GM23338 (cell line): ENCODE measurements around the gene BAD. TPM values are rescaled to one million over a fixed set of nuclear protein-coding genes. Genes with fewer than 3 reads are reported as not detected.

ENCODE experiments used
- ATAC-seq: fragments of 200-7000 bp; cut with Tn5 transposase; 3 replicates; pipeline ENCODE4 v1.9.1; 2020
- DNase-seq: peaks from one replicate; pipeline ENCODE4 v3.0.0-alpha.2; 2015; ENCODE audit warnings: low spot score
- H2AFZ ChIP-seq: fragments of 200-600 bp; sonication (generic); 2 replicates; pipeline ENCODE4 v1.8.0; 2016; ENCODE audit warnings: antibody characterized with exemption, mild to moderate bottlenecking, moderate library complexity
- H3F3A ChIP-seq: fragments of 200-600 bp; sonication (generic); replicated peaks from 2 replicates; pipeline ENCODE4 v1.8.0; 2017; ENCODE audit warnings: antibody characterized with exemption, mixed run types, low read depth
- H3K27ac ChIP-seq: fragments of 200-600 bp; sonication (generic); 2 replicates; pipeline ENCODE4 v1.6.1; 2016; ENCODE audit warnings: low read depth
- H3K27me3 ChIP-seq: fragments of 200-600 bp; sonication (generic); 2 replicates; pipeline ENCODE4 v1.8.0; 2016; ENCODE audit warnings: mild to moderate bottlenecking, mixed run types, moderate library complexity; ENCODE audit not compliant: insufficient read depth
- H3K36me3 ChIP-seq: fragments of 200-600 bp; sonication (generic); 2 replicates; pipeline ENCODE4 v1.8.0; 2016; ENCODE audit warnings: mild to moderate bottlenecking; ENCODE audit not compliant: insufficient read depth
- H3K4me1 ChIP-seq: fragments of 200-600 bp; sonication (generic); 2 replicates; pipeline ENCODE4 v1.8.0; 2016; ENCODE audit warnings: mild to moderate bottlenecking, moderate library complexity; ENCODE audit not compliant: insufficient read depth
- H3K4me2 ChIP-seq: fragments of 200-600 bp; sonication (generic); 2 replicates; pipeline ENCODE4 v1.7.1; 2017; ENCODE audit warnings: mixed run types
- H3K4me3 ChIP-seq: fragments of 200-600 bp; sonication (generic); 2 replicates; pipeline ENCODE4 v1.6.1; 2016; ENCODE audit warnings: mixed run types
- H3K79me2 ChIP-seq: fragments of 200-600 bp; sonication (generic); replicated peaks from 2 replicates; pipeline ENCODE4 v1.8.0; 2017; ENCODE audit warnings: mild to moderate bottlenecking; ENCODE audit not compliant: insufficient read depth
- H3K9me2 ChIP-seq: fragments of 200-600 bp; sonication (generic); 2 replicates; pipeline ENCODE4 v1.8.0; 2017; ENCODE audit not compliant: insufficient read depth
- H4K20me1 ChIP-seq: fragments of 200-600 bp; sonication (generic); replicated peaks from 2 replicates; pipeline ENCODE4 v1.8.0; 2017; ENCODE audit warnings: mild to moderate bottlenecking; ENCODE audit not compliant: insufficient read depth
- H3K27ac Mint-ChIP-seq: 2 replicates; pipeline ENCODE4 v1.8.0; 2020; ENCODE audit warnings: inconsistent platforms, mild to moderate bottlenecking, moderate library complexity, mixed read lengths
- H3K27me3 Mint-ChIP-seq: 3 replicates; pipeline ENCODE4 v1.8.0; 2022; ENCODE audit warnings: low read depth, mild to moderate bottlenecking, moderate library complexity, mixed read lengths, inconsistent platforms; ENCODE audit not compliant: insufficient read depth, poor library complexity
- H3K36me3 Mint-ChIP-seq: 3 replicates; pipeline ENCODE4 v1.8.0; 2021; ENCODE audit warnings: low read depth, mild to moderate bottlenecking, inconsistent platforms, moderate library complexity, mixed read lengths
- H3K4me1 Mint-ChIP-seq: 3 replicates; pipeline ENCODE4 v1.8.0; 2020; ENCODE audit warnings: mild to moderate bottlenecking, inconsistent platforms, mixed read lengths
- H3K4me3 Mint-ChIP-seq: 3 replicates; pipeline ENCODE4 v1.8.0; 2021; ENCODE audit warnings: moderate library complexity, mild to moderate bottlenecking, inconsistent platforms, mixed read lengths
- H3K9me3 Mint-ChIP-seq: 3 replicates; pipeline ENCODE4 v1.8.0; 2020; ENCODE audit warnings: moderate library complexity, mild to moderate bottlenecking, inconsistent platforms, mixed read lengths
- CREB1 ChIP-seq: fragments of 250-450 bp; sonication (Bioruptor Pico); IDR thresholded peaks from 2 replicates; pipeline ENCODE4 v1.5.0; 2020; ENCODE audit warnings: low read depth, mild to moderate bottlenecking, moderate library complexity
- CTCF ChIP-seq, 2 experiments: fragments of 200-600 bp in 1 of 2; sonication (generic) in 1 of 2; conservative IDR thresholded peaks; 2 replicates each; pipeline versions ENCODE4 v1.5.1 to v1.6.1; 2016 to 2017; ENCODE audit warnings: antibody characterized with exemption in 2 of 2, low read depth in 2 of 2, mild to moderate bottlenecking in 2 of 2, moderate library complexity in 1 of 2
- EZH2 ChIP-seq: fragments of 200-600 bp; sonication (generic); IDR thresholded peaks from one replicate; pipeline ENCODE4 v1.8.0; 2017; ENCODE audit warnings: antibody characterized with exemption, mild to moderate bottlenecking, low read depth; ENCODE audit not compliant: unreplicated experiment
- EZH2phosphoT487 ChIP-seq: fragments of 200-600 bp; sonication (generic); IDR thresholded peaks from one replicate; pipeline ENCODE4 v1.8.1; 2018; ENCODE audit warnings: antibody characterized with exemption; ENCODE audit not compliant: unreplicated experiment
- JUNB ChIP-seq: IDR thresholded peaks from one replicate; pipeline ENCODE4 v1.6.1; 2016; ENCODE audit warnings: antibody characterized with exemption; ENCODE audit not compliant: unreplicated experiment
- NANOG ChIP-seq: IDR thresholded peaks from 2 replicates; pipeline ENCODE4 v1.6.1; 2016; ENCODE audit warnings: antibody characterized with exemption, borderline replicate concordance
- POLR2AphosphoS5 ChIP-seq: IDR thresholded peaks from 2 replicates; pipeline ENCODE4 v1.6.1; 2016; ENCODE audit warnings: antibody characterized with exemption, low read depth
- REST ChIP-seq: IDR thresholded peaks from one replicate; pipeline ENCODE4 v1.6.1; 2018; ENCODE audit warnings: antibody characterized with exemption; ENCODE audit not compliant: unreplicated experiment
- STAT1 ChIP-seq: IDR thresholded peaks from one replicate; pipeline ENCODE4 v1.6.1; 2016; ENCODE audit warnings: antibody characterized with exemption; ENCODE audit not compliant: unreplicated experiment
- ZNF114 ChIP-seq: fragments of 250-450 bp; sonication (Bioruptor Pico); IDR thresholded peaks from 2 replicates; pipeline ENCODE4 v1.5.0; 2020; ENCODE audit warnings: mild to moderate bottlenecking, moderate library complexity
- ZNF331 ChIP-seq: fragments of 250-450 bp; sonication (Bioruptor Pico); IDR thresholded peaks from 2 replicates; pipeline ENCODE4 v1.5.0; 2020; ENCODE audit warnings: low read depth, mild to moderate bottlenecking, moderate library complexity
- polyA plus RNA-seq: library from polyadenylated mRNA; unstranded; fragments of >200 nt; fragmentation: Nextera tagmentation; extraction: Ambion mirVana; gene quantifications from 2 replicates; pipeline ENCODE4 v1.2.1, GENCODE V29; 2016
- total RNA-seq: library from RNA; depleted of rRNA; stranded (reverse); fragments of >200 nt; shearing (Covaris generic); gene quantifications from 2 replicates; pipeline ENCODE4 v1.2.3, GENCODE V29; 2014
- TF ChIP-seq, protein P1 (sequence below): fragments of 250-450 bp; sonication (Bioruptor Pico); IDR thresholded peaks from 2 replicates; pipeline ENCODE4 v1.5.0; 2020; ENCODE audit warnings: mild to moderate bottlenecking, moderate library complexity
- TF ChIP-seq, protein P2 (sequence below): IDR thresholded peaks from 2 replicates; pipeline ENCODE4 v1.6.1; 2016; ENCODE audit warnings: antibody characterized with exemption

The BAD gene
- total and polyA plus RNA-seq, 2 experiments from 2014 or later, result 46.3 to 46.4 TPM

- no peak overlapping the region for H3K27ac Mint-ChIP-seq
- H3K9me3 Mint-ChIP-seq, result no peaks in the 10 kb centered on the region; the same call in 1 of the 3 replicates
- H3K4me3 ChIP-seq, result peak overlapping the region; percentile 95; the same call in 1 of the 2 replicates
- no peak overlapping the region for H3K27ac ChIP-seq
- no peak overlapping the region for H2AFZ ChIP-seq
- H3K27me3 Mint-ChIP-seq, result peaks cover 40% of the 10 kb centered on the region
- no peaks in the 10 kb centered on the region for H3K79me2 ChIP-seq
- H3F3A ChIP-seq, result peaks cover 13% of the 10 kb centered on the region; the same call in 1 of the 2 replicates
- no peak for DNase-seq
- no peak for ATAC-seq
- H3K9me2 ChIP-seq, result no peaks in the 10 kb centered on the region
- peak overlapping the region; percentile 65 for H3K4me3 Mint-ChIP-seq
- TF ChIP-seq, protein P1, sequence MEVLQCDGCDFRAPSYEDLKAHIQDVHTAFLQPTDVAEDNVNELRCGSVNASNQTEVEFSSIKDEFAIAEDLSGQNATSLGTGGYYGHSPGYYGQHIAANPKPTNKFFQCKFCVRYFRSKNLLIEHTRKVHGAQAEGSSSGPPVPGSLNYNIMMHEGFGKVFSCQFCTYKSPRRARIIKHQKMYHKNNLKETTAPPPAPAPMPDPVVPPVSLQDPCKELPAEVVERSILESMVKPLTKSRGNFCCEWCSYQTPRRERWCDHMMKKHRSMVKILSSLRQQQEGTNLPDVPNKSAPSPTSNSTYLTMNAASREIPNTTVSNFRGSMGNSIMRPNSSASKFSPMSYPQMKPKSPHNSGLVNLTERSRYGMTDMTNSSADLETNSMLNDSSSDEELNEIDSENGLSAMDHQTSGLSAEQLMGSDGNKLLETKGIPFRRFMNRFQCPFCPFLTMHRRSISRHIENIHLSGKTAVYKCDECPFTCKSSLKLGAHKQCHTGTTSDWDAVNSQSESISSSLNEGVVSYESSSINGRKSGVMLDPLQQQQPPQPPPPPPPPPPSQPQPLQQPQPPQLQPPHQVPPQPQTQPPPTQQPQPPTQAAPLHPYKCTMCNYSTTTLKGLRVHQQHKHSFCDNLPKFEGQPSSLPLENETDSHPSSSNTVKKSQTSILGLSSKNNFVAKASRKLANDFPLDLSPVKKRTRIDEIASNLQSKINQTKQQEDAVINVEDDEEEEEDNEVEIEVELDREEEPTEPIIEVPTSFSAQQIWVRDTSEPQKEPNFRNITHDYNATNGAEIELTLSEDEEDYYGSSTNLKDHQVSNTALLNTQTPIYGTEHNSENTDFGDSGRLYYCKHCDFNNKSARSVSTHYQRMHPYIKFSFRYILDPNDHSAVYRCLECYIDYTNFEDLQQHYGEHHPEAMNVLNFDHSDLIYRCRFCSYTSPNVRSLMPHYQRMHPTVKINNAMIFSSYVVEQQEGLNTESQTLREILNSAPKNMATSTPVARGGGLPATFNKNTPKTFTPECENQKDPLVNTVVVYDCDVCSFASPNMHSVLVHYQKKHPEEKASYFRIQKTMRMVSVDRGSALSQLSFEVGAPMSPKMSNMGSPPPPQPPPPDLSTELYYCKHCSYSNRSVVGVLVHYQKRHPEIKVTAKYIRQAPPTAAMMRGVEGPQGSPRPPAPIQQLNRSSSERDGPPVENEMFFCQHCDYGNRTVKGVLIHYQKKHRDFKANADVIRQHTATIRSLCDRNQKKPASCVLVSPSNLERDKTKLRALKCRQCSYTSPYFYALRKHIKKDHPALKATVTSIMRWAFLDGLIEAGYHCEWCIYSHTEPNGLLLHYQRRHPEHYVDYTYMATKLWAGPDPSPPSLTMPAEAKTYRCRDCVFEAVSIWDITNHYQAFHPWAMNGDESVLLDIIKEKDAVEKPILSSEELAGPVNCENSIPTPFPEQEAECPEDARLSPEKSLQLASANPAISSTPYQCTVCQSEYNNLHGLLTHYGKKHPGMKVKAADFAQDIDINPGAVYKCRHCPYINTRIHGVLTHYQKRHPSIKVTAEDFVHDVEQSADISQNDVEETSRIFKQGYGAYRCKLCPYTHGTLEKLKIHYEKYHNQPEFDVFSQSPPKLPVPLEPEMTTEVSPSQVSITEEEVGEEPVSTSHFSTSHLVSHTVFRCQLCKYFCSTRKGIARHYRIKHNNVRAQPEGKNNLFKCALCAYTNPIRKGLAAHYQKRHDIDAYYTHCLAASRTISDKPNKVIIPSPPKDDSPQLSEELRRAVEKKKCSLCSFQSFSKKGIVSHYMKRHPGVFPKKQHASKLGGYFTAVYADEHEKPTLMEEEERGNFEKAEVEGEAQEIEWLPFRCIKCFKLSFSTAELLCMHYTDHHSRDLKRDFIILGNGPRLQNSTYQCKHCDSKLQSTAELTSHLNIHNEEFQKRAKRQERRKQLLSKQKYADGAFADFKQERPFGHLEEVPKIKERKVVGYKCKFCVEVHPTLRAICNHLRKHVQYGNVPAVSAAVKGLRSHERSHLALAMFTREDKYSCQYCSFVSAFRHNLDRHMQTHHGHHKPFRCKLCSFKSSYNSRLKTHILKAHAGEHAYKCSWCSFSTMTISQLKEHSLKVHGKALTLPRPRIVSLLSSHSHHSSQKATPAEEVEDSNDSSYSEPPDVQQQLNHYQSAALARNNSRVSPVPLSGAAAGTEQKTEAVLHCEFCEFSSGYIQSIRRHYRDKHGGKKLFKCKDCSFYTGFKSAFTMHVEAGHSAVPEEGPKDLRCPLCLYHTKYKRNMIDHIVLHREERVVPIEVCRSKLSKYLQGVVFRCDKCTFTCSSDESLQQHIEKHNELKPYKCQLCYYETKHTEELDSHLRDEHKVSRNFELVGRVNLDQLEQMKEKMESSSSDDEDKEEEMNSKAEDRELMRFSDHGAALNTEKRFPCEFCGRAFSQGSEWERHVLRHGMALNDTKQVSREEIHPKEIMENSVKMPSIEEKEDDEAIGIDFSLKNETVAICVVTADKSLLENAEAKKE (CRISPR knock-in tag), result no peak
- TF ChIP-seq CTCF (conservative IDR thresholded peaks at IDR 0.05; ENCODE audit: low read depth in 2 of 2), result no peak
- no peak for TF ChIP-seq ZNF331 (CRISPR knock-in tag)
- TF ChIP-seq STAT1, result no peak
- no peak for TF ChIP-seq POLR2AphosphoS5
- TF ChIP-seq CREB1, result no peak
- no peak for TF ChIP-seq JUNB
- no peak for TF ChIP-seq REST
- TF ChIP-seq, protein P2, sequence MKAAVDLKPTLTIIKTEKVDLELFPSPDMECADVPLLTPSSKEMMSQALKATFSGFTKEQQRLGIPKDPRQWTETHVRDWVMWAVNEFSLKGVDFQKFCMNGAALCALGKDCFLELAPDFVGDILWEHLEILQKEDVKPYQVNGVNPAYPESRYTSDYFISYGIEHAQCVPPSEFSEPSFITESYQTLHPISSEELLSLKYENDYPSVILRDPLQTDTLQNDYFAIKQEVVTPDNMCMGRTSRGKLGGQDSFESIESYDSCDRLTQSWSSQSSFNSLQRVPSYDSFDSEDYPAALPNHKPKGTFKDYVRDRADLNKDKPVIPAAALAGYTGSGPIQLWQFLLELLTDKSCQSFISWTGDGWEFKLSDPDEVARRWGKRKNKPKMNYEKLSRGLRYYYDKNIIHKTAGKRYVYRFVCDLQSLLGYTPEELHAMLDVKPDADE, result no peak
- TF ChIP-seq ZNF114 (CRISPR knock-in tag), result no peak
- no peak for TF ChIP-seq EZH2
- TF ChIP-seq NANOG, result no peak
- no peak for TF ChIP-seq EZH2phosphoT487
- peaks cover 3% of the 10 kb centered on the region; the same call in 1 of the 3 replicates for H3K36me3 Mint-ChIP-seq
- H3K4me2 ChIP-seq, result peak overlapping the region; percentile 99; the same call in 1 of the 2 replicates
- H4K20me1 ChIP-seq, result no peaks in the 10 kb centered on the region
- peaks cover 8% of the 10 kb centered on the region for H3K4me1 ChIP-seq
- H3K27me3 ChIP-seq, result peaks cover 40% of the 10 kb centered on the region
- peaks cover 11% of the 10 kb centered on the region for H3K4me1 Mint-ChIP-seq
- no peaks in the 10 kb centered on the region for H3K36me3 ChIP-seq
These were observed 2.3 kb upstream of the BAD start for GRCh38 chr11:64286801-64287159.
